Panc1 (cell line): Measurements from ENCODE around the gene MYO3B. TPM values are rescaled to one million over a fixed set of nuclear protein-coding genes. Genes with fewer than 3 reads are reported as not detected.

Experiments
- ATAC-seq: fragments of 200-7000 bp; cut with Tn5 transposase; 2 replicates; pipeline ENCODE4 v1.9.1; 2020; ENCODE audit warnings: mild to moderate bottlenecking, moderate library complexity
- BruUV-seq: library from RNA; stranded (reverse); fragments of 400-500 nt; replicated peaks from 2 replicates; lab custom pipeline; 2021; lab: Mats Ljungman, UMichigan
- CTCF ChIA-PET: fragments of 300-600 bp; sonication (Branson Sonifier 250); formaldehyde crosslinking; loops from one replicate; lab custom pipeline; 2022; ENCODE audit warnings: antibody characterized with exemption; lab: Charles Lee
- POLR2A ChIA-PET: fragments of 300-600 bp; sonication (Branson Sonifier 250); formaldehyde crosslinking; loops from one replicate; lab custom pipeline; 2022; ENCODE audit warnings: antibody characterized with exemption; lab: Charles Lee
- DNase-seq: peaks from one replicate; pipeline ENCODE4 v3.0.0-alpha.2; 2010; ENCODE audit warnings: low read depth, low spot score
- H3K27ac ChIP-seq: 2 replicates; pipeline ENCODE4 v1.5.1; 2011; ENCODE audit warnings: mild to moderate bottlenecking, low read length, inconsistent platforms
- H3K27me3 ChIP-seq: fragments of 200-500 bp; sonication (Bioruptor generic); 2 replicates; pipeline ENCODE4 v1.6.0; 2014; ENCODE audit warnings: low read length, inconsistent platforms; ENCODE audit not compliant: control insufficient read depth, insufficient read depth
- H3K36me3 ChIP-seq: fragments of 200-500 bp; sonication (Bioruptor generic); 2 replicates; pipeline ENCODE4 v1.5.1; 2014; ENCODE audit warnings: inconsistent platforms, mild to moderate bottlenecking, low read length, moderate library complexity; ENCODE audit not compliant: control insufficient read depth, insufficient read depth
- H3K4me1 ChIP-seq: 2 replicates; pipeline ENCODE4 v1.5.1; 2011; ENCODE audit warnings: inconsistent platforms, mild to moderate bottlenecking, low read length, moderate library complexity; ENCODE audit not compliant: control insufficient read depth, insufficient read depth
- H3K4me3 ChIP-seq, 2 experiments: 2 replicates each; pipeline ENCODE4 v1.5.1; 2011 to 2012; ENCODE audit warnings: low read depth in 2 of 2, low read length in 2 of 2, mild to moderate bottlenecking in 2 of 2, inconsistent platforms in 1 of 2, moderate library complexity in 1 of 2
- H3K9me3 ChIP-seq: fragments of 200-500 bp; sonication (Bioruptor generic); 2 replicates; pipeline ENCODE4 v1.5.1; 2014; ENCODE audit warnings: low read depth, mild to moderate bottlenecking, inconsistent platforms, low read length, moderate library complexity; ENCODE audit not compliant: control insufficient read depth, insufficient read depth
- CTCF ChIP-seq: fragments of 450-650 bp; IDR thresholded peaks from 2 replicates; pipeline ENCODE4 v1.5.1; 2017; ENCODE audit warnings: mild to moderate bottlenecking
- POLR2AphosphoS5 ChIP-seq: IDR thresholded peaks from 2 replicates; pipeline ENCODE4 v1.6.1; 2012; ENCODE audit warnings: mild to moderate bottlenecking, low read depth, low read length, moderate library complexity
- REST ChIP-seq, 2 experiments: IDR thresholded peaks; 2 replicates each; pipeline ENCODE4 v1.6.1; 2011 to 2012; ENCODE audit warnings: low read depth in 2 of 2, control low read depth in 1 of 2, low read length in 1 of 2, mild to moderate bottlenecking in 1 of 2, moderate library complexity in 1 of 2; ENCODE audit not compliant: insufficient read depth in 1 of 2
- SIN3A ChIP-seq: IDR thresholded peaks from 2 replicates; pipeline ENCODE4 v1.6.1; 2012; ENCODE audit warnings: low read depth, mild to moderate bottlenecking, low read length, moderate library complexity, borderline replicate concordance; ENCODE audit not compliant: insufficient read depth
- TCF7L2 ChIP-seq: IDR thresholded peaks from 2 replicates; pipeline ENCODE4 v1.6.1; 2011; ENCODE audit warnings: mild to moderate bottlenecking, low read depth, low read length, inconsistent platforms
- in situ Hi-C: cut with HindIII; loops from 2 replicates; pipeline ENCODE4 v1.10.0; 2016; ENCODE audit warnings: low sequenced_read_pairs, low pct_unique_long_range_greater_than_20kb
- intact Hi-C: fragments of 100-400 bp; cut with micrococcal nuclease; formaldehyde crosslinking; loops from one replicate; pipeline ENCODE4 v1.10.0; 2022; ENCODE audit not compliant: unreplicated experiment
- total RNA-seq: library from RNA; stranded (reverse); gene quantifications from one replicate; pipeline ENCODE4 v1.2.1, GENCODE V29; 2021; ENCODE audit not compliant: unreplicated experiment

MYO3B gene
- total RNA-seq, 1 experiment from 2014 or later: 0.05 TPM

- no peaks in the 10 kb centered on the region for H3K4me1 ChIP-seq
- ATAC-seq (no peak), DNase-seq (no peak)
- no TSS peak for BruUV-seq
- TF ChIP-seq POLR2AphosphoS5 (no peak), SIN3A (no peak), CTCF (no peak), TCF7L2 (no peak), REST (IDR thresholded peaks at IDR 0.05; ENCODE audit: insufficient read depth in 1 of 2, low read depth in 2 of 2, low read length in 1 of 2) (no peak)
- intact Hi-C loops: no loop called here
- no peak overlapping the region for H3K4me3 ChIP-seq
- in situ Hi-C loops: no loop called here
- H3K27me3 ChIP-seq: no peaks in the 10 kb centered on the region
- H3K9me3 ChIP-seq: no peaks in the 10 kb centered on the region
- H3K36me3 ChIP-seq: no peaks in the 10 kb centered on the region
- no peak overlapping the region for H3K27ac ChIP-seq
- CTCF ChIA-PET: no interaction called here
- POLR2A ChIA-PET: interaction anchor here (0.6 kb wide), 1 partner anchor 36 kb away, joined by 3 read pairs; no protein-coding TSS in a partner anchor
Observed at GRCh38 chr2:170253721-170254230, 75.8 kb downstream of the MYO3B start.

- no peak overlapping the region for H3K4me3 ChIP-seq
- H3K4me1 ChIP-seq: no peaks in the 10 kb centered on the region
- DNase-seq (no peak), ATAC-seq (no peak)
- no peaks in the 10 kb centered on the region for H3K36me3 ChIP-seq
- H3K27ac ChIP-seq: no peak overlapping the region
- POLR2A ChIA-PET: no interaction called here
- in situ Hi-C loops: no loop called here
- H3K27me3 ChIP-seq: no peaks in the 10 kb centered on the region
- no TSS peak for BruUV-seq
- TF ChIP-seq POLR2AphosphoS5: no peak
- TF ChIP-seq CTCF: no peak
- TF ChIP-seq TCF7L2: no peak
- TF ChIP-seq REST (IDR thresholded peaks at IDR 0.05; ENCODE audit: insufficient read depth in 1 of 2, low read depth in 2 of 2, low read length in 1 of 2): no peak
- TF ChIP-seq SIN3A: no peak
- CTCF ChIA-PET: no interaction called here
- H3K9me3 ChIP-seq: no peaks in the 10 kb centered on the region
- intact Hi-C loops: no loop called here
Observed at GRCh38 chr2:170254293-170254732, 76.4 kb downstream of the MYO3B start.
